ENCODE data around the gene PSG11. TPM values are rescaled to one million over a fixed set of nuclear protein-coding genes. Genes with fewer than 3 reads are reported as not detected.
"Not testable (repeated sequence)": the region's sequence is repeated elsewhere in the genome, so short reads cannot be mapped to it uniquely, and the experiment has no call there.

PSG11 gene
- total RNA-seq, 1 donor from 2014 or later: not detected

DNA sequence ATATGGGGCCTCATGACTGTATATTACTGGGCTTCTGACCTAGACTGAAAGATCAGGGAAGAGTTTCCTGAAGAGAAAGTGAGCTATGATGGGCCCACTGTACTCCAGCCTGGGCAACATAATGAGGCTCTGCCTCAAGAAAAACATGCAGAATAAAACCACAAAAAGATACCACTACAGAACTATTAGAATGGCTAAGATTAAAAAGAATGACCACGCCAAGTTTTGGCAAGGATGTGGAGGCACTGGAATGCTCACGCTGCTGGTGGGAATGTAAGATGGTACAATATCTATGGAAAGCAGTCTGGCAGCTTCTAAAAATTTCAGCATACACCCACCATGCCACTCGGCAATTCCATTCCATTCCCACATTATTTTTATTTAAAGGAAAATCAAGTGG lies 30.1 kb downstream of the PSG11 start:
- intact Hi-C loops (cut with micrococcal nuclease); ATAC-seq; DNase-seq: not testable (repeated sequence)

- intact Hi-C loops (cut with micrococcal nuclease); ATAC-seq; DNase-seq: not testable (repeated sequence)
These were observed 34.2 kb downstream of the PSG11 start for GRCh38 chr19:42992029-42992604.

DNA sequence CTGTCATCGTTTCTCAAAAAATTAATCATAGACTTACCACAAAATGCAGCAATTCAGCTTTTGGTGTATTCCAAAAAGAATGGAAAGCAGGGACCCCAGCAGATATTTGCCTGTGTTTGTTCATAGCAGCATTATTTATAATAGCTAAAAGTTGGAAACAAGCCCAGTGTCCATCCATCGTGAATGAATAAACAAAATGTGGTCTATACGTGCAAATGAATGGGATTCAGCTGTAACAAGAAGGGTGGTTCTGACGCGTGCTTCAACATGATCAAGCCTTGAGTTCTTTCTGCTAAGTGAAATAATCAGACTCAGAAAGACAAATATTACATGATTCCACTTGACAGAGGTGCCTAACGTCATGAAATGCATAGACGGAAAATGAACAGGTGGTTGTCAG lies 36.4 kb downstream of the PSG11 start:
- intact Hi-C loops (cut with micrococcal nuclease): no loop called here
- ATAC-seq (no peak), DNase-seq (no peak)

- intact Hi-C loops (cut with micrococcal nuclease); DNase-seq; ATAC-seq: not testable (repeated sequence)
These were observed 37.1 kb downstream of the PSG11 start for GRCh38 chr19:42989186-42989585.

DNA sequence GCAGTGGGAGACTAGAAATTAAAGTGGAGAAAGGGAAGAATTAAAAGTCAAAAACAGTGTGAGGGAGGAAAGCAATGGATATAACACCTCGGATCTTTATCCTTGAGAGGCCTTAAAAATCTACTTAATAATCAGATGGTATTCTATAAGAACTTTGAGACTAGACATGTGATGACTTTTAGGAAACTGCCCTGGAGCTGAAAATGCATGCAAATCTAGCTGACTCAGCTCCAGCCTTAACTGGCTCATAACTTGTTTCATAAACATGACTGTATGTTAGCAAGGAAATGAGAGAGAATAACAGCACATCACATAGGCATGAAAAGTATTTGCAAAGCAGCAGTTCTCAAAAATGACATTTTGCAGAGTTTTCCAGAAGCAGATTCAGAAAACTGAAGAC lies 38.1 kb downstream of the PSG11 start:
- intact Hi-C loops (cut with micrococcal nuclease); ATAC-seq; DNase-seq: not testable (repeated sequence)

DNA sequence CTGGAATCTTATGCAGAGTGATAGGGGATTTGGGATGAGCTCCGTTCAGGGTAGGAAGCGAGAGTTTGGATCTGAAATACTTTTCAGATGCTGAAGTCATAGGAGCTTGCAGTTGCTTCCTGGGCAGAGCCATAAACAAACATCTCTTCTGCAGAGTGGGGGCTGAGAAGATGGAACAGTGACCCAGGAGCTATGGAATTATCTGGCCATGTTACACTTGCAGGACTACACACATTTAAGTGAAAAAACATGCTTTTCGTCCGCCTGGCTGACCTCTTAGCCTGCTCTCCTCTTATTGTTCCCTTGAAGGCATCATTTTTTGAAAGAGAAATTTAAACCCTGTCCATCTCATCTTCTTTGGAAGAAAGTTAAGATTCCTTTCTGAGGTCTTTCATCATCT lies 40.7 kb downstream of the PSG11 start:
- intact Hi-C loops (cut with micrococcal nuclease): no loop called here
- no peak for DNase-seq
- no peak for ATAC-seq

GRCh38 chr19:42982111-42982510 lies 44.2 kb downstream of the PSG11 start:
- intact Hi-C loops (cut with micrococcal nuclease); DNase-seq; ATAC-seq: not testable (repeated sequence)

DNA sequence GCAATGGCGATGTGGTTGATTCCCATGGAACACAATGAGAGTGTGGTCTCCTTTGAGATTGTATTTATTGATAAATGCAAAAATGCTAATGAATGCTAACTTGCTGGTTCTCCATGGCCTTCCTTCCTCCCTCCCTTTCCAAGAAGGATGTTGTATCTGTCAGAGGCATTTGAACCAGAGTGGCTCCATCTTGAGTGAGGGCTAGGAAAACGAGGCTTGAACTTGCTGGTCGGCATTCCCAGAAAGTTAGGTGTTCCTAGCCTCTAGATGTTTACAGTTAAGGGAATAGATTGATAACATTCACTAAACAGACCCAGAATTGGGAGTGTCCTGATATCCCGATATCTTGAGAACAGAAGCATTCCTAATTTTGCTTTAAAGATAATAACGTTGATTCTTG lies 54.8 kb downstream of the PSG11 start:
- intact Hi-C loops (cut with micrococcal nuclease); ATAC-seq; DNase-seq: not testable (repeated sequence)

GRCh38 chr19:42965176-42965575 lies 61.1 kb downstream of the PSG11 start:
- DNase-seq: no peak
- intact Hi-C loops (cut with micrococcal nuclease): no loop called here
- ATAC-seq: no peak

DNA sequence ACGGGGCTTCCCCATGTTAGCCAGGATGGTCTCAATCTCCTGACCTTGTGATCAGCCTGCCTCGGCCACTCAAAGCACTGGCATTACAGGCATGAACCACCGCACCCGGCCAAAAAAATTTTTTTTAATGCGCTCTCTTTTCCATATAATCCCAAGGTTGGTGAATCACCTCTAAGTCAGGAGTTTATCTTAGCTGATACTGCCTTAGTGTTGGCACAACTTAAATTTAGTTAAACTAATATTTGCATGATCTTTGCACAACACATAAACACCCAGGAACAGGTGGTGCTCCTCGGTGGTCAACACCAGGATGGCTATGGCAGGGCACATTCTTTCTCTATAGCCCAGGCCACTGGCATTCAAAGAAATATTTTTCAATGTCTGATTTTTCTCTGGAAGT lies 65.2 kb downstream of the PSG11 start:
- no peak for ATAC-seq
- no peak for DNase-seq
- intact Hi-C loops (cut with micrococcal nuclease): no loop called here

Other genes starting within 250 kb of the PSG11 start
- gene PSG1, start 146.8 kb downstream of the PSG11 start, total RNA-seq: not detected
- not detected for gene PSG6, start 108.6 kb downstream of the PSG11 start, total RNA-seq
- gene PSG7, start 89.3 kb downstream of the PSG11 start, total RNA-seq: not detected
- gene PSG2, start 56.2 kb upstream of the PSG11 start, total RNA-seq: not detected
- gene PSG5, start 160.1 kb upstream of the PSG11 start, total RNA-seq: not detected
- gene PSG4, start 179.2 kb upstream of the PSG11 start, total RNA-seq: not detected
- gene PSG9, start 243.1 kb upstream of the PSG11 start, total RNA-seq: not detected

Data from left ventricle myocardium superior (tissue), 1 donor.